ENCODE measurements around the gene FBLN5. TPM values are rescaled to one million over a fixed set of nuclear protein-coding genes. Genes with fewer than 3 reads are reported as not detected.
A peak's percentile ranks its signal among the peaks of the same experiment; 100 is the strongest.

FBLN5 gene
- total RNA-seq, 1 donor from 2014 or later, result 41.5 TPM

- H3K4me1 Mint-ChIP-seq, result peaks cover 20% of the 10 kb centered on the region
- no peak for TF ChIP-seq CTCF (IDR thresholded peaks at IDR 0.05; ENCODE audit: unreplicated experiment)
- H3K36me3 Mint-ChIP-seq, result peaks cover 3% of the 10 kb centered on the region
- H3K27ac Mint-ChIP-seq, result no peak overlapping the region
- peaks cover 15% of the 10 kb centered on the region for H3K9me3 Mint-ChIP-seq
- DNase-seq (ENCODE audit: low spot score in 2 of 2, unreplicated experiment in 2 of 2), result no peak
- peaks cover 41% of the 10 kb centered on the region for H3K27me3 Mint-ChIP-seq (ENCODE audit: low read depth)
- no peak overlapping the region for H3K4me3 Mint-ChIP-seq
These were observed 116.2 kb downstream of the FBLN5 start for GRCh38 chr14:91831337-91831736.

DNA sequence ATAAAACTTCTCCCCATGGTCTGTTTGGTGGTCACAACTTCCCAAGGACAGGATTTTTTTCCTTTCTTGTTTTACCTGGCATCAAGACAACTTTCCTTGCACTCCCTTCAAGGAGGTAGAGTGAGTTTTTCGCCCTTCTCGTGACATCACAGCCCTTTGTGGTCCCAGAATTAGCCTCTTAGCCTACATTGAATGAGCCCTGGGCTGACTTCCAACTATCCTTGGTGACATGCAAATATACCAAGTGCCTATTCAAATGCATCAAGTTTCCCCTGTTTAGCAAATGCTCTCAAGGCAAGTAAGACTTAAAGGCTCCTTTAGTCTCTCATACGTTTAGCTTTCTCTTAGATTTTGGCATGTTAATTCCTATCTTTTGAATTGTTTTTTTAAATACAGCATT is 116.7 kb downstream of the FBLN5 start:
- Mint-ChIP-seq H3K4me1 (peaks cover 20% of the 10 kb centered on the region), H3K27me3 (ENCODE audit: low read depth) (peaks cover 39% of the 10 kb centered on the region), H3K27ac (no peak overlapping the region), H3K9me3 (peaks cover 15% of the 10 kb centered on the region), H3K4me3 (no peak overlapping the region), H3K36me3 (peaks cover 3% of the 10 kb centered on the region)
- DNase-seq (ENCODE audit: low spot score in 2 of 2, unreplicated experiment in 2 of 2), result no peak
- no peak for TF ChIP-seq CTCF (IDR thresholded peaks at IDR 0.05; ENCODE audit: unreplicated experiment)

- Mint-ChIP-seq H3K4me3 (no peak overlapping the region), H3K4me1 (peaks cover 20% of the 10 kb centered on the region), H3K36me3 (peaks cover 3% of the 10 kb centered on the region), H3K27ac (peak overlapping the region; percentile 27), H3K27me3 (ENCODE audit: low read depth) (peaks cover 28% of the 10 kb centered on the region), H3K9me3 (peaks cover 15% of the 10 kb centered on the region)
- TF ChIP-seq CTCF (IDR thresholded peaks at IDR 0.05; ENCODE audit: unreplicated experiment), result no peak
- no peak for DNase-seq (ENCODE audit: low spot score in 2 of 2, unreplicated experiment in 2 of 2)
These were observed 118.0 kb downstream of the FBLN5 start for GRCh38 chr14:91829511-91829910.

- H3K27me3 Mint-ChIP-seq (ENCODE audit: low read depth), result peaks cover 13% of the 10 kb centered on the region
- H3K27ac Mint-ChIP-seq, result no peak overlapping the region
- peaks cover 15% of the 10 kb centered on the region for H3K9me3 Mint-ChIP-seq
These were observed 119.7 kb downstream of the FBLN5 start for GRCh38 chr14:91827746-91828145.

More at GRCh38 chr14:91827746-91828145, 119.7 kb downstream of the FBLN5 start:
- peaks cover 3% of the 10 kb centered on the region for H3K36me3 Mint-ChIP-seq
- TF ChIP-seq CTCF (IDR thresholded peaks at IDR 0.05; ENCODE audit: unreplicated experiment), result no peak
- H3K4me1 Mint-ChIP-seq, result peaks cover 20% of the 10 kb centered on the region
- DNase-seq (ENCODE audit: low spot score in 2 of 2, unreplicated experiment in 2 of 2), result no peak
- no peak overlapping the region for H3K4me3 Mint-ChIP-seq

Other genes with a start within 250 kb of the FBLN5 start
- gene CATSPERB, start 215.6 kb downstream of the FBLN5 start, total RNA-seq, result 0.56 to 1.0 TPM (median 0.61 TPM) in 3 replicates
- 8.5 to 11.6 TPM (median 9.9 TPM) in 3 replicates for gene TC2N, start 80.2 kb downstream of the FBLN5 start, total RNA-seq
- 67.3 to 72.5 TPM (median 68.1 TPM) in 3 replicates for gene TRIP11, start 92.4 kb upstream of the FBLN5 start, total RNA-seq
- 32.4 to 33.6 TPM (median 33.5 TPM) in 3 replicates for gene ATXN3, start 158.9 kb upstream of the FBLN5 start, total RNA-seq
- gene NDUFB1, start 174.0 kb upstream of the FBLN5 start, total RNA-seq, result 97.4 to 103 TPM (median 97.9 TPM) in 3 replicates
- gene CPSF2, start 174.3 kb upstream of the FBLN5 start, total RNA-seq, result 58.1 to 60.7 TPM (median 58.9 TPM) in 3 replicates

All from mesothelial cell of epicardium (in vitro differentiated cells).